Measurements from ENCODE around the gene TOX3.

Gene TOX3

DNA sequence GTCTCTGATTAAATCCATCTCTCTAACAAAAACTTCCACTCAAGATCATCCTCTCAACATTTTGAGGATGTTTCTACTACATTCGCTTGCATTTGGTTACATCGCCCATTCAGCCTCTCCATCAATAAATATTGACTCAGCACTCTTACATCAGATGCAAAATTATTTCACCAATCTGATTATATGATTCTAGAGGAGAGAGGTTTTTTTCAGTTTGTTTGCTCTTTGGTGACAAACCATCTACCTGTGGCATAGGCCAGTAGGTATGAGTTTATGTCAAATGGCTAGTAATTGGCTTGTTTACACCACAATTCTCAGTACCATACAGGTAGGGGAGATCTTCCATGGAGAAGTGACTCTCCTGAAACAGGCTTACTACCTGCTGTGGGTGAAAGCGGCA, 52.3 kb downstream of the TOX3 start:
- no peak overlapping the region for H3K27ac ChIP-seq (ENCODE audit: low read depth, low read length, poor library complexity, severe bottlenecking)
- no peaks in the 10 kb centered on the region for H3K9me3 ChIP-seq (ENCODE audit: low read length)
- H3K27me3 ChIP-seq (ENCODE audit: insufficient read depth, low read length), result no peaks in the 10 kb centered on the region
- H3K9me2 ChIP-seq (ENCODE audit: low read depth, low read length), result no peaks in the 10 kb centered on the region
- no peak overlapping the region for H3K4me2 ChIP-seq (ENCODE audit: low read length)
- no peaks in the 10 kb centered on the region for H3K36me3 ChIP-seq (ENCODE audit: insufficient read depth, low read length)
- TF ChIP-seq, protein P1, sequence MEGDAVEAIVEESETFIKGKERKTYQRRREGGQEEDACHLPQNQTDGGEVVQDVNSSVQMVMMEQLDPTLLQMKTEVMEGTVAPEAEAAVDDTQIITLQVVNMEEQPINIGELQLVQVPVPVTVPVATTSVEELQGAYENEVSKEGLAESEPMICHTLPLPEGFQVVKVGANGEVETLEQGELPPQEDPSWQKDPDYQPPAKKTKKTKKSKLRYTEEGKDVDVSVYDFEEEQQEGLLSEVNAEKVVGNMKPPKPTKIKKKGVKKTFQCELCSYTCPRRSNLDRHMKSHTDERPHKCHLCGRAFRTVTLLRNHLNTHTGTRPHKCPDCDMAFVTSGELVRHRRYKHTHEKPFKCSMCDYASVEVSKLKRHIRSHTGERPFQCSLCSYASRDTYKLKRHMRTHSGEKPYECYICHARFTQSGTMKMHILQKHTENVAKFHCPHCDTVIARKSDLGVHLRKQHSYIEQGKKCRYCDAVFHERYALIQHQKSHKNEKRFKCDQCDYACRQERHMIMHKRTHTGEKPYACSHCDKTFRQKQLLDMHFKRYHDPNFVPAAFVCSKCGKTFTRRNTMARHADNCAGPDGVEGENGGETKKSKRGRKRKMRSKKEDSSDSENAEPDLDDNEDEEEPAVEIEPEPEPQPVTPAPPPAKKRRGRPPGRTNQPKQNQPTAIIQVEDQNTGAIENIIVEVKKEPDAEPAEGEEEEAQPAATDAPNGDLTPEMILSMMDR (IDR thresholded peaks at IDR 0.05; ENCODE audit: low read length), result no peak
- no peak for TF ChIP-seq EZH2 (IDR thresholded peaks at IDR 0.05; ENCODE audit: borderline replicate concordance, low read length)
- no peak overlapping the region for H3K9ac ChIP-seq (ENCODE audit: low read length)
- no peaks in the 10 kb centered on the region for H3K79me2 ChIP-seq (ENCODE audit: insufficient read depth, low read length)
- no peak overlapping the region for H2AFZ ChIP-seq (ENCODE audit: low read length)
- no peaks in the 10 kb centered on the region for H3F3A ChIP-seq (ENCODE audit: insufficient read depth, low read length)
- no peak overlapping the region for H3K4me3 ChIP-seq (ENCODE audit: low read depth, low read length, poor library complexity, severe bottlenecking)
- no peaks in the 10 kb centered on the region for H3K4me1 ChIP-seq (ENCODE audit: insufficient read depth, low read length, severe bottlenecking)
- H4K20me1 ChIP-seq (ENCODE audit: insufficient read depth, low read length), result no peaks in the 10 kb centered on the region

DNA sequence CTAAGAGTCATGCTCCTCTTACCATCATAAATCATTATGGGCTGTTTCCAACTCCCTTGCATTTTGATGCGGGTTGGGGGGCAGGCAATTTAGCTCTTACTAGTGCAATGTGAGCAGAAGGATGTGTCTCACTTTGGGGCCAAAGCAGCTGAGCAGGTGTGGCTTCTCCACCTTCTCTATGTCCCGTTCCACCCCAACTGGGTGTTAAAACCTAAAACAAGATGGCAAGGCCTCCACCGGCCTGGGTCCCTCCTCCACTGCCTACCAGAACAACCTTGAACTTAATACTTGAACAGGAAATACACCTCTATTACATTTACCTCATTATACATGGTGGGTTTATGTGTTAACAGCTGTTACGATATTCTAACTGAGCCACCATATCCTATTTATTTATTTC, 52.8 kb downstream of the TOX3 start:
- H3K27me3 ChIP-seq (ENCODE audit: insufficient read depth, low read length), result no peaks in the 10 kb centered on the region
- no peak overlapping the region for H2AFZ ChIP-seq (ENCODE audit: low read length)
- H4K20me1 ChIP-seq (ENCODE audit: insufficient read depth, low read length), result no peaks in the 10 kb centered on the region
- no peaks in the 10 kb centered on the region for H3K79me2 ChIP-seq (ENCODE audit: insufficient read depth, low read length)
- no peaks in the 10 kb centered on the region for H3K36me3 ChIP-seq (ENCODE audit: insufficient read depth, low read length)
- H3K27ac ChIP-seq (ENCODE audit: low read depth, low read length, poor library complexity, severe bottlenecking), result no peak overlapping the region
- no peak overlapping the region for H3K4me2 ChIP-seq (ENCODE audit: low read length)
- H3K9me2 ChIP-seq (ENCODE audit: low read depth, low read length), result no peaks in the 10 kb centered on the region
- no peaks in the 10 kb centered on the region for H3K9me3 ChIP-seq (ENCODE audit: low read length)
- H3K9ac ChIP-seq (ENCODE audit: low read length), result no peak overlapping the region
- no peaks in the 10 kb centered on the region for H3F3A ChIP-seq (ENCODE audit: insufficient read depth, low read length)
- no peaks in the 10 kb centered on the region for H3K4me1 ChIP-seq (ENCODE audit: insufficient read depth, low read length, severe bottlenecking)
- H3K4me3 ChIP-seq (ENCODE audit: low read depth, low read length, poor library complexity, severe bottlenecking), result no peak overlapping the region
- TF ChIP-seq EZH2 (IDR thresholded peaks at IDR 0.05; ENCODE audit: borderline replicate concordance, low read length), result no peak
- TF ChIP-seq, protein P1 (IDR thresholded peaks at IDR 0.05; ENCODE audit: low read length), result no peak

DNA sequence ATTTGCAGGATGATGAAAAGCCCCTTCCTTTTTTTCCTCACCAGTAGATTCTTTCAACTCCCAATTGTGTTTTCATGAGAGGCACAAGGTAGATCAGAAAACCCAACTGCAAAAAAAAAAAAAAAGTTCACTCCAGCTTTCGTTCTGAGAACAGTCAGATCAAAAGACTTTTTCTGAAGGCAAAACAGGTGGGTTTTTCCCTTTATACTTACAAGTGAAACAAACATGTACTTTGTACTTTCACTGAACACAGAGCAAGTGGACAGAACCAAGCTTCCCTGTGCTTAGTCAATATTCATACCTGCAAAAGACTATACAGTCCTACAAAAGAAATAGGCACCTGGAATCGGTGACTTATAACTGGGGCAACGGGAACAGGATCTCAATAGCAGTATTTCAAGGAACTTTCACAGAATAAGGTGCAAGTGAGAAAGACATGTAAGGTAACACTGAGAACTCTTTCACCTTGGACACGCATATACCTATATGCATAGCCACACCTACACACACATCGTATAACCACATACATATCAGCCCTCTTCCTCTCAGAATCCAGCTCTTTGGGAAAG, 54.1 kb downstream of the TOX3 start:
- H3K9ac ChIP-seq (ENCODE audit: low read length), result no peak overlapping the region
- no peak overlapping the region for H3K4me2 ChIP-seq (ENCODE audit: low read length)
- H3K4me3 ChIP-seq (ENCODE audit: low read depth, low read length, poor library complexity, severe bottlenecking), result no peak overlapping the region
- H3K9me3 ChIP-seq (ENCODE audit: low read length), result no peaks in the 10 kb centered on the region
- no peak overlapping the region for H2AFZ ChIP-seq (ENCODE audit: low read length)
- TF ChIP-seq, protein P1 (IDR thresholded peaks at IDR 0.05; ENCODE audit: low read length), result no peak
- TF ChIP-seq EZH2 (IDR thresholded peaks at IDR 0.05; ENCODE audit: borderline replicate concordance, low read length), result no peak
- no peak overlapping the region for H3K27ac ChIP-seq (ENCODE audit: low read depth, low read length, poor library complexity, severe bottlenecking)
- H3K27me3 ChIP-seq (ENCODE audit: insufficient read depth, low read length), result no peaks in the 10 kb centered on the region
- H3F3A ChIP-seq (ENCODE audit: insufficient read depth, low read length), result no peaks in the 10 kb centered on the region
- no peaks in the 10 kb centered on the region for H3K79me2 ChIP-seq (ENCODE audit: insufficient read depth, low read length)
- H4K20me1 ChIP-seq (ENCODE audit: insufficient read depth, low read length), result no peaks in the 10 kb centered on the region
- no peaks in the 10 kb centered on the region for H3K9me2 ChIP-seq (ENCODE audit: low read depth, low read length)
- no peaks in the 10 kb centered on the region for H3K4me1 ChIP-seq (ENCODE audit: insufficient read depth, low read length, severe bottlenecking)
- no peaks in the 10 kb centered on the region for H3K36me3 ChIP-seq (ENCODE audit: insufficient read depth, low read length)

Measured in OCI-LY1 (cell line).